GM23248 (cell line): Measurements from ENCODE around the gene HK1. TPM values are rescaled to one million over a fixed set of nuclear protein-coding genes. Genes with fewer than 3 reads are reported as not detected.
A peak's percentile ranks its signal among the peaks of the same experiment; 100 is the strongest.

Source experiments
- DNase-seq: peaks from one replicate; pipeline ENCODE4 v3.0.0-alpha.2; 2015
- H2AFZ ChIP-seq: fragments of 200-600 bp; sonication (generic); 2 replicates; pipeline ENCODE4 v1.6.1; 2016; ENCODE audit warnings: antibody characterized with exemption
- H3F3A ChIP-seq: fragments of 200-600 bp; sonication (generic); 2 replicates; pipeline ENCODE4 v1.6.1; 2016; ENCODE audit warnings: mild to moderate bottlenecking, antibody characterized with exemption, mixed run types; ENCODE audit not compliant: insufficient read depth
- H3K27ac ChIP-seq: fragments of 200-600 bp; sonication (generic); 2 replicates; pipeline ENCODE4 v1.5.1; 2016; ENCODE audit warnings: mild to moderate bottlenecking
- H3K27me3 ChIP-seq: fragments of 200-600 bp; sonication (generic); replicated peaks from 2 replicates; pipeline ENCODE4 v1.6.1; 2016; ENCODE audit warnings: mild to moderate bottlenecking; ENCODE audit not compliant: insufficient read depth
- H3K36me3 ChIP-seq: fragments of 200-600 bp; sonication (generic); 2 replicates; pipeline ENCODE4 v1.6.1; 2016; ENCODE audit warnings: low read depth, mild to moderate bottlenecking
- H3K4me1 ChIP-seq: fragments of 200-600 bp; sonication (generic); 2 replicates; pipeline ENCODE4 v1.6.1; 2016; ENCODE audit warnings: mild to moderate bottlenecking; ENCODE audit not compliant: insufficient read depth
- H3K4me2 ChIP-seq: fragments of 200-600 bp; sonication (generic); one replicate; pipeline ENCODE4 v1.6.1; 2016; ENCODE audit warnings: mild to moderate bottlenecking; ENCODE audit not compliant: unreplicated experiment
- H3K4me3 ChIP-seq: fragments of 200-600 bp; sonication (generic); 2 replicates; pipeline ENCODE4 v1.5.1; 2016; ENCODE audit warnings: mild to moderate bottlenecking
- H3K79me2 ChIP-seq: fragments of 200-600 bp; sonication (generic); 2 replicates; pipeline ENCODE4 v1.6.1; 2016; ENCODE audit warnings: mild to moderate bottlenecking; ENCODE audit not compliant: insufficient read depth
- H3K9ac ChIP-seq: fragments of 200-600 bp; sonication (generic); 2 replicates; pipeline ENCODE4 v1.6.1; 2016; ENCODE audit warnings: mild to moderate bottlenecking
- H3K9me2 ChIP-seq: fragments of 200-600 bp; sonication (generic); 2 replicates; pipeline ENCODE4 v1.6.1; 2016; ENCODE audit warnings: mixed run types, mild to moderate bottlenecking, moderate library complexity; ENCODE audit not compliant: insufficient read depth
- H3K9me3 ChIP-seq: fragments of 200-600 bp; sonication (generic); one replicate; pipeline ENCODE4 v1.6.1; 2017; ENCODE audit warnings: low read depth
- H4K20me1 ChIP-seq: fragments of 200-600 bp; sonication (generic); 2 replicates; pipeline ENCODE4 v1.6.0; 2016; ENCODE audit not compliant: insufficient read depth
- EZH2 ChIP-seq: fragments of 200-600 bp; sonication (generic); IDR thresholded peaks from 2 replicates; pipeline ENCODE4 v1.6.1; 2018; ENCODE audit warnings: antibody characterized with exemption, mild to moderate bottlenecking; ENCODE audit not compliant: insufficient read depth, poor library complexity, severe bottlenecking
- EZH2phosphoT487 ChIP-seq: fragments of 200-600 bp; sonication (generic); IDR thresholded peaks from 2 replicates; pipeline ENCODE4 v1.6.1; 2018; ENCODE audit warnings: antibody characterized with exemption, moderate library complexity, mild to moderate bottlenecking, low read depth; ENCODE audit not compliant: insufficient read depth
- WGBS, 2 experiments: methylation state at CpG; one replicate each; pipeline ENCODE4 v1.1.6; 2015 to 2017; ENCODE audit warnings: low lambda C conversion rate in 2 of 2, low coverage in 1 of 2; ENCODE audit errors: missing lambda C conversion rate in 2 of 2; 5-methylcytosine and 5-hydroxymethylcytosine counted together
- in situ Hi-C: fragments of 300-500 bp; cut with MboI; formaldehyde crosslinking; loops from 2 replicates; pipeline ENCODE4 v1.15.0; 2020
- polyA plus RNA-seq: library from polyadenylated mRNA; unstranded; fragments of >200 nt; fragmentation: Nextera tagmentation; extraction: Ambion mirVana; gene quantifications from 2 replicates; pipeline ENCODE4 v1.2.1, GENCODE V29; 2016
- total RNA-seq: library from RNA; depleted of rRNA; stranded (reverse); fragments of >200 nt; shearing (Covaris generic); gene quantifications from 2 replicates; pipeline ENCODE4 v1.2.3, GENCODE V29; 2014

The HK1 gene
- total and polyA plus RNA-seq, 2 experiments from 2014 or later = 96.6 to 134 TPM

DNA sequence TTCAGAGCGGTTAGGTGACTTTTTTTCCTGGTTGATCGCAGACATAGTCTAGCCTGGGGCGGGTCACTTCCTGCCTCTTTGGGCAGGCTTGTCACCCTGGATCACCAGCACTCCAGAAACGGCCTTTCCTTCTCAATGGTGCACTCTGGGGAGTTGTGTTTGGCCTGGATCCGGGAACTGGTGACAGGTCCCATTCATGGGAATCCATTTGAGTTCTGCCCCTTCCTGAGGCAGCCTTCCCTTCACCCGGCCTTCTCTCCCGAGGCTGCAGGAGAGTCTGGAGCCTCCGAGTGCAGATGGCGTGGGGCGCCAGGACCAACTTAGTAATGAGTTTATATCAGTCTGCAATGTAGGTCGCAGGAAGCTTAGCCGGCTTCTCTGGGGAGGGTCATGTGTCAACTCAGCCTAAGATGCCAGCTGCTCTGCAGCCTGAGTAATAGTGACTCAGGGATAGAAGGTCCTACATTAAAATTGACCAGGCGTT is 84.2 kb downstream of the HK1 start:
- 27% methylated on average over 13 of the region's 13 CpGs for WGBS, 2 experiments
- peak overlapping the region; percentile 81 for H3K27ac ChIP-seq

DNA sequence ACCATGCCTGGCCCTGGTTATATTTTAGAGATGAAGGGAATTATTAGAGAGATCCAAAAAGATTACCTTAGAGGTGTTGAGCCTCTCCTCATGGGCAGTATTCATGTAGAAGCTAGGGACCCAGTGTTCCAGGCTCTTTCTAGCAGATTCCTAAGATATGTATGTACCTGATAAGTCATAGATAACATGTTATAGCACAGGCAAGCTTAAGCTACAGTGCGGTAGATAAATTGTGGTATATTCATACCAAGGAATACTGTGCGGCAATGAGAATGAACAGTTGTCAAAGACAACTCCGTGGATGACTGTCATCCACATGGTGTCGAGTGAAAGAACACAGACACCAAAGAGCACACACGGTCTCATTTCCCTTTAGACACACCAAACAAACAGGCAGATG is 85.4 kb downstream of the HK1 start:
- TF ChIP-seq EZH2phosphoT487 (no peak), EZH2 (no peak)
- Histone ChIP-seq H3K79me2 (peaks cover 74% of the 10 kb centered on the region), H3K9ac (no peak overlapping the region), H3K4me2 (no peak overlapping the region), H3K27me3 (no peaks in the 10 kb centered on the region), H3F3A (peaks cover 21% of the 10 kb centered on the region), H3K27ac (no peak overlapping the region), H4K20me1 (no peaks in the 10 kb centered on the region), H3K9me3 (no peaks in the 10 kb centered on the region), H3K36me3 (peaks cover 14% of the 10 kb centered on the region; the same call in 1 of the 2 replicates), H3K4me1 (peaks cover 45% of the 10 kb centered on the region), H2AFZ (no peak overlapping the region), H3K9me2 (no peaks in the 10 kb centered on the region), H3K4me3 (no peak overlapping the region)
- DNase-seq = no peak
- in situ Hi-C loops = no loop called here
- 81 to 83% methylated on average over 5 of the region's 5 CpGs for WGBS, 2 experiments

More for the DNA sequence above, 84.2 kb downstream of the HK1 start:
- Histone ChIP-seq H3K9me3 (no peaks in the 10 kb centered on the region), H3K4me3 (peak overlapping the region; percentile 23; the same call in 1 of the 2 replicates), H2AFZ (no peak overlapping the region), H3K27me3 (no peaks in the 10 kb centered on the region), H3K36me3 (peaks cover 11% of the 10 kb centered on the region; the same call in 1 of the 2 replicates), H3K4me1 (peaks cover 45% of the 10 kb centered on the region), H3K9ac (peak overlapping the region; percentile 50), H3K4me2 (peak overlapping the region; percentile 24), H4K20me1 (no peaks in the 10 kb centered on the region), H3K79me2 (peaks cover 85% of the 10 kb centered on the region), H3F3A (peaks cover 21% of the 10 kb centered on the region), H3K9me2 (no peaks in the 10 kb centered on the region)
- DNase-seq = peak; percentile 93
- no peak for TF ChIP-seq EZH2phosphoT487
- no peak for TF ChIP-seq EZH2
- in situ Hi-C loops = no loop called here

DNA sequence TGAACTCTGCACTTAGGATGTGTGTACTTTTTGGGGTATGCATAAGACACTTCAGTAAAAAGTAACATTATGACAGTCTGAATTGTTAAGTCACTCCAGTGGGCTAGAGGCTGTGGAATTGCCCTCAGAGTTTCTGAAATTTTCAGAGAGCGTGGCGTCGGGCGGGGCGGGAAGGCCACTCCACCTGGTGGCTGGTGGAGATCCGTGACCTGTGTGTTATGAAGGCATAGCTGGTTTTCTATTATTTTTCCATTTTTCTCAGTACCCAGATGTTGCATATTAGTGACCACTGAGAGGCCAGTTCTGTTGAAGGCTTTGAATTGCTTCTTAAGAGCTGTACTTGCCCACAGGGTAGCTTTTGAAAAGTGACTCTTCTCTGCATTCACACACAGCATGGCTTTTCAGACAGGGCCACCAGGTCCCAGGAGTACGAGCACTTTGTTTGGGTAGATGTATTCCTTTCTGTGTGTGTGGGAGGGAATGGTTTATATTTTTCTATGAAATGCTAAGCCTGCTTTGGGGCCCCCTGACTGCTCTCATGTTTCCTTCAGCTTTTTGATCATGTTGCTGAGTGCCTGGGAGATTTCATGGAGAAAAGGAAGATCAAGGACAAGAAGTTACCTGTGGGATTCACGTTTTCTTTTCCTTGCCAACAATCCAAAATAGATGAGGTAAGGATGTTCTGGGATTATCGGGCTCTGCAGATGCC is 86.1 kb downstream of the HK1 start:
- Histone ChIP-seq H3K4me1 (peaks cover 38% of the 10 kb centered on the region), H3K9me3 (no peaks in the 10 kb centered on the region), H4K20me1 (no peaks in the 10 kb centered on the region), H3K9me2 (no peaks in the 10 kb centered on the region), H3K4me2 (no peak overlapping the region), H3K4me3 (no peak overlapping the region), H3K79me2 (peaks cover 66% of the 10 kb centered on the region), H3K9ac (no peak overlapping the region), H3K36me3 (peaks cover 20% of the 10 kb centered on the region; the same call in 1 of the 2 replicates), H2AFZ (no peak overlapping the region), H3K27me3 (no peaks in the 10 kb centered on the region), H3K27ac (no peak overlapping the region), H3F3A (peaks cover 21% of the 10 kb centered on the region)
- no peak for DNase-seq
- WGBS, 2 experiments = 85 to 92% methylated on average over 9 of the region's 9 CpGs
- TF ChIP-seq EZH2 (no peak), EZH2phosphoT487 (no peak)
- in situ Hi-C loops = no loop called here

DNA sequence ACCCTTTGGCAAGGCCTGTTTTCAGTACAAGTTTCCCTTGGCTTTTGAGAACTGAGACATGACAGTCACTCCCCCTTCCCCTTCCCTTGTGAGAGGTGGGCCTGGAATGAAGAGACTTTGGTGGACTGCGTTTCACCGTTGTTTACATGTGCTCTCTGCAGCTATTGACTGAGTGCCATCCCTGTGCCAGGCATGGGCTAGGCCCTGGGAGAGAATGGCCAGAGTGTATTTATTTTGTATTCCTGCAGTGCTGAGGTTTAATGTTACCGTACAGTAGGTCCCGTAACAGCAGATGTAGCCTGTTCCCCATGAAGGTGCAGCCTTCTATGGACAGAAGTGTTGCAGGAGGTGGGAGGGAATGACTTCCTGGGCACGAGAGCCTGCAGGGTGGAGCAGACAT is 88.4 kb downstream of the HK1 start:
- peaks cover 18% of the 10 kb centered on the region for H3F3A ChIP-seq
- H3K79me2 ChIP-seq = peaks cover 45% of the 10 kb centered on the region
- peaks cover 16% of the 10 kb centered on the region for H3K4me1 ChIP-seq
- DNase-seq = no peak
- H3K4me3 ChIP-seq = no peak overlapping the region
- no peak overlapping the region for H3K9ac ChIP-seq
- TF ChIP-seq EZH2phosphoT487 (no peak), EZH2 (no peak)
- 94 to 95% methylated on average over 5 of the region's 5 CpGs for WGBS, 2 experiments
- no peaks in the 10 kb centered on the region for H3K27me3 ChIP-seq
- in situ Hi-C loops = no loop called here
- peaks cover 33% of the 10 kb centered on the region for H3K36me3 ChIP-seq
- H3K9me3 ChIP-seq = no peaks in the 10 kb centered on the region
- no peaks in the 10 kb centered on the region for H4K20me1 ChIP-seq
- H3K27ac ChIP-seq = no peak overlapping the region
- no peak overlapping the region for H3K4me2 ChIP-seq
- H3K9me2 ChIP-seq = no peaks in the 10 kb centered on the region
- no peak overlapping the region for H2AFZ ChIP-seq
